Left renal cortex interstitium (tissue), 4 donors: ENCODE data around the gene ANAPC2. TPM values are rescaled to one million over a fixed set of nuclear protein-coding genes. Genes with fewer than 3 reads are reported as not detected.

Experiments
- DNase-seq, 4 donors: peaks; one replicate each; pipeline ENCODE4 v3.0.0-alpha.2; 2013; ENCODE audit warnings: low read depth in 4 of 4, low spot score in 2 of 4, missing footprints in 1 of 4
- polyA plus RNA-seq, 4 donors: library from polyadenylated mRNA; unstranded; fragments of 120-200 nt; gene quantifications; one replicate each; pipeline ENCODE4 v1.2.1, GENCODE V29; 2013; ENCODE audit not compliant: insufficient read length in 4 of 4

ANAPC2 gene
- polyA plus RNA-seq, result 10 to 100 TPM; 31.3 to 56.1 (median 44.4) TPM

GRCh38 chr9:137188490-137189296 lies at the start of gene ANAPC2, which contains the start of gene SSNA1:
TSS of gene ANAPC2 (minus strand) at chr9:137188560. CDS start at chr9:137188532, 28 bp downstream.
TSS of gene SSNA1 (plus strand) at chr9:137188676. CDS start at chr9:137188727, 51 bp downstream.
- DNase-seq, result peak; percentile 88 to 92 (median 90)

GRCh38 chr9:137236936-137237421 lies 48.6 kb upstream of the ANAPC2 start:
- DNase-seq, result no peak

- DNase-seq, result peak in 1 of 4 donors; percentile 73
Observed at GRCh38 chr9:137236238-137236935, 48.0 kb upstream of the ANAPC2 start.

GRCh38 chr9:137235424-137236237 lies 47.3 kb upstream of the ANAPC2 start:
- DNase-seq, result no peak

GRCh38 chr9:137234758-137235423 lies 46.5 kb upstream of the ANAPC2 start:
- DNase-seq, result no peak

- no peak for DNase-seq
Observed at GRCh38 chr9:137234055-137234697, 45.8 kb upstream of the ANAPC2 start.

GRCh38 chr9:137233143-137233980 lies 45.0 kb upstream of the ANAPC2 start:
- no peak for DNase-seq

- no peak for DNase-seq
Observed at GRCh38 chr9:137232510-137232909, 44.1 kb upstream of the ANAPC2 start.

- DNase-seq, result no peak
Observed at GRCh38 chr9:137232101-137232500, 43.7 kb upstream of the ANAPC2 start.

- DNase-seq, result no peak
Observed at GRCh38 chr9:137231372-137232039, 43.1 kb upstream of the ANAPC2 start.

GRCh38 chr9:137230705-137231371 lies 42.5 kb upstream of the ANAPC2 start, which contains the start of gene SLC34A3:
TSS of gene SLC34A3 (plus strand) at chr9:137230901. CDS start at chr9:137231703, 802 bp downstream.
- DNase-seq, result no peak

- DNase-seq, result no peak
Observed at GRCh38 chr9:137229903-137230704, 41.7 kb upstream of the ANAPC2 start.

GRCh38 chr9:137228968-137229896 lies 40.9 kb upstream of the ANAPC2 start:
- DNase-seq, result no peak

GRCh38 chr9:137228506-137228967 lies 40.2 kb upstream of the ANAPC2 start:
- DNase-seq, result no peak

- no peak for DNase-seq
Observed at GRCh38 chr9:137227853-137228505, 39.6 kb upstream of the ANAPC2 start.
